Measurements from ENCODE around the gene ST6GALNAC3.

- TF ChIP-seq POLR2AphosphoS5 (IDR thresholded peaks at IDR 0.05; ENCODE audit: low read depth, low read length) (no peak), CTCF (IDR thresholded peaks at IDR 0.05 in 2 of 3, conservative IDR thresholded peaks at IDR 0.05 in 1 of 3; ENCODE audit: borderline replicate concordance in 1 of 3, insufficient read depth in 1 of 3, low read depth in 2 of 3, low read length in 2 of 3) (no peak), REST (IDR thresholded peaks at IDR 0.05; ENCODE audit: low read depth) (no peak), EZH2 (IDR thresholded peaks at IDR 0.05) (no peak), ZBTB33 (IDR thresholded peaks at IDR 0.05; ENCODE audit: extremely low read depth, insufficient replicate concordance, low read length) (no peak), SP1 (IDR thresholded peaks at IDR 0.05; ENCODE audit: low read depth) (no peak), ATF3 (IDR thresholded peaks at IDR 0.05) (no peak), CEBPB (IDR thresholded peaks at IDR 0.05; ENCODE audit: low read depth) (no peak), POLR2A (IDR thresholded peaks at IDR 0.05; ENCODE audit: borderline replicate concordance, extremely low read depth, insufficient read depth, insufficient read length) (no peak), MAX (IDR thresholded peaks at IDR 0.05) (no peak), JUND (IDR thresholded peaks at IDR 0.05) (no peak)
Observed at GRCh38 chr1:76224752-76225151, 150.2 kb downstream of the ST6GALNAC3 start.

Data from HCT116 (cell line).